Stimulated activated memory B cell treated with anti-CD40 and anti-IgM and Interleukin-4, amounts not matched to agents 10 μg/mL and 1 μg/mL and 100 μg/mL, for 72 hours (primary cell): ENCODE data around the gene ZNF557.
A peak's percentile ranks its signal among the peaks of the same experiment; 100 is the strongest.
"Not testable (repeated sequence)": the region's sequence is repeated elsewhere in the genome, so short reads cannot be mapped to it uniquely, and the experiment has no call there.

Experiments used
- ATAC-seq: fragments of 150-1000 bp; cut with Tn5 transposase; 2 replicates; pipeline ENCODE4 v1.10.0; 2021
- H3K27ac Mint-ChIP-seq: one replicate; pipeline ENCODE4 v1.8.0; 2022; ENCODE audit warnings: mild to moderate bottlenecking, mixed read lengths
- H3K27me3 Mint-ChIP-seq: one replicate; pipeline ENCODE4 v1.8.0; 2022; ENCODE audit warnings: mixed read lengths
- H3K36me3 Mint-ChIP-seq: one replicate; pipeline ENCODE4 v1.8.0; 2022; ENCODE audit warnings: mixed read lengths
- H3K4me1 Mint-ChIP-seq: one replicate; pipeline ENCODE4 v1.8.0; 2022; ENCODE audit warnings: mixed read lengths
- H3K4me3 Mint-ChIP-seq: one replicate; pipeline ENCODE4 v1.8.0; 2022; ENCODE audit warnings: mild to moderate bottlenecking, moderate library complexity, mixed read lengths
- H3K9me3 Mint-ChIP-seq: one replicate; pipeline ENCODE4 v1.8.0; 2022; ENCODE audit warnings: mixed read lengths

ZNF557 gene

DNA sequence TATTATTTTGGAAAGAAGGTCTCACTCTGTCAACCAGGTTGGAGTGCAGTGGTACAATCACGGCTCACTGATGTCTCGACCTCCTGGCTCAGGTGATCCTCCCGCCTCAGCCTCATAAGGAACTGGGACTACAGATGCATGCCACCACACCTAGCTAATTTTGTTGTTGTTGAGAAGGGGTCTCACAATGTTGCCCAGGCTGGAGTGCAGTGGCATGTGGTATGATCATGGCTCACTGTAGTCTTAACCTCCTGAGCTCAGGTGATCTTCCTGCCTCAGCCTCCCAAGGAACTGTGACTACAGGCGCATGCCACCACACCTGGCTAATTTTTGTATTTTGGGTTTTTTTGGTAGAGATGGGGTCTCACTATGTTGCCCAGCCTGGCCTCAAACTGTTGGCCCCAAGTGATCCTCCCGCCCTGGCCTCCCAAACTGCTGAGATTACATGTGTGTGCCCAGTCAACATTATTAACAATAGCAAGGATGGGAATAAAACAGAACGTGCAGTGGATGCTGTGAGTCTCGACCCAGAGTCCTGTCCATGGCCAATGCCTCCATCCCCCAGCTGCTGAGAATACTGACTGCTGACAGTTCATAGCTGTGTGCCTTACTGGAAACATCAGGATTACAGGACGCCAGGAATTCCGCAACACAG, 5.6 kb upstream of the ZNF557 start:
- peaks cover 3% of the 10 kb centered on the region for H3K9me3 Mint-ChIP-seq
- no peaks in the 10 kb centered on the region for H3K27me3 Mint-ChIP-seq
- H3K4me1 Mint-ChIP-seq = peaks cover 3% of the 10 kb centered on the region
- H3K36me3 Mint-ChIP-seq = no peaks in the 10 kb centered on the region
- H3K27ac Mint-ChIP-seq = no peak overlapping the region
- ATAC-seq = no peak
- no peak overlapping the region for H3K4me3 Mint-ChIP-seq

GRCh38 chr19:7067122-7067521, 2.4 kb upstream of the ZNF557 start:
- not testable (repeated sequence) for H3K27ac Mint-ChIP-seq, H3K36me3 Mint-ChIP-seq, H3K9me3 Mint-ChIP-seq, H3K27me3 Mint-ChIP-seq, H3K4me3 Mint-ChIP-seq, ATAC-seq, H3K4me1 Mint-ChIP-seq

- no peak overlapping the region for H3K27ac Mint-ChIP-seq
- peaks cover 13% of the 10 kb centered on the region for H3K4me1 Mint-ChIP-seq
- H3K36me3 Mint-ChIP-seq = peaks cover 12% of the 10 kb centered on the region
- peaks cover 3% of the 10 kb centered on the region for H3K9me3 Mint-ChIP-seq
- H3K27me3 Mint-ChIP-seq = no peaks in the 10 kb centered on the region
- no peak for ATAC-seq
- no peak overlapping the region for H3K4me3 Mint-ChIP-seq
Measured at GRCh38 chr19:7067716-7068115, 1.8 kb upstream of the ZNF557 start.

- H3K27me3 Mint-ChIP-seq = no peaks in the 10 kb centered on the region
- H3K4me3 Mint-ChIP-seq = peak overlapping the region; percentile 96
- peaks cover 3% of the 10 kb centered on the region for H3K9me3 Mint-ChIP-seq
- ATAC-seq = no peak
- peaks cover 14% of the 10 kb centered on the region for H3K4me1 Mint-ChIP-seq
- peak overlapping the region; percentile 97 for H3K27ac Mint-ChIP-seq
- peaks cover 19% of the 10 kb centered on the region for H3K36me3 Mint-ChIP-seq
Measured at GRCh38 chr19:7068599-7068998, 904 bp upstream of the ZNF557 start.

DNA sequence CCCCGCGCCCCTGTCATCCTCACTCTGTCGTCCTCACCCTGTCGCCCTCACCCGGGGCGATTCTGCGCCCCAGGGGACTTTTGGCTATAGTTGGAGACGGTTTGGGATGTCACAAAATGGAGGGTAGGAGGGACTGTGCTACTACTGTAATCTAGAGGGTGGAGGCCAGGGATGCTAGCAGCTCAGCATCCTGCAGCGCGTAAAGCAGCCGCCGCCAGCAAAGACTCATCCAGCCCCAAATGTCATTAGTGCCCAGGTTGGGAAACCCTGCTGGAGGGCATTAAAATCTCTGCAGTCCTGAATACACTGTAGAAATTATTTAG, 362 bp downstream of the ZNF557 start:
- peaks cover 32% of the 10 kb centered on the region for H3K36me3 Mint-ChIP-seq
- no peaks in the 10 kb centered on the region for H3K27me3 Mint-ChIP-seq
- no peak for ATAC-seq
- peaks cover 14% of the 10 kb centered on the region for H3K4me1 Mint-ChIP-seq
- H3K4me3 Mint-ChIP-seq = peak overlapping the region; percentile 96
- peak overlapping the region; percentile 97 for H3K27ac Mint-ChIP-seq
- peaks cover 3% of the 10 kb centered on the region for H3K9me3 Mint-ChIP-seq

DNA sequence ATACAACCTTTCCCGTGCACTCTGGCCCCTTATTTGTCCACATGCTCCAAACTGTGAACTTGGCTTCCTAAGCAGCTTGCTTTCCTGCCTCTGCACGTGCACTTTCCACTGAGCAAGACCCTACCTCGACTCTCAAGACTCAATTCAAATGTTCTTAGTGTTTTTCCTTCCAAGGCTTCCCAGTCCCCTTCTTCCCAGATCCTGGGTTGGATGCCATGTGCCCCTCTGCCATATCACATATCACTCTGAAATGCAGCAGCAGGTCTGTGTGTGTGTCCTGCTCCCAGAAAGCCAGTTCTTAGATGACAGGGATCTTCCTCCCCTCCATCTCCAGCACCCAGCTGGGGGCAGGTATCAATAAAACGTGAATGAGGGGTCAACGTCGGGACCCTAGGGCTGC, 3.0 kb downstream of the ZNF557 start:
- no peak overlapping the region for H3K27ac Mint-ChIP-seq
- no peak for ATAC-seq
- H3K36me3 Mint-ChIP-seq = peaks cover 59% of the 10 kb centered on the region
- H3K9me3 Mint-ChIP-seq = no peaks in the 10 kb centered on the region
- H3K4me3 Mint-ChIP-seq = no peak overlapping the region
- no peaks in the 10 kb centered on the region for H3K27me3 Mint-ChIP-seq
- H3K4me1 Mint-ChIP-seq = peaks cover 14% of the 10 kb centered on the region

DNA sequence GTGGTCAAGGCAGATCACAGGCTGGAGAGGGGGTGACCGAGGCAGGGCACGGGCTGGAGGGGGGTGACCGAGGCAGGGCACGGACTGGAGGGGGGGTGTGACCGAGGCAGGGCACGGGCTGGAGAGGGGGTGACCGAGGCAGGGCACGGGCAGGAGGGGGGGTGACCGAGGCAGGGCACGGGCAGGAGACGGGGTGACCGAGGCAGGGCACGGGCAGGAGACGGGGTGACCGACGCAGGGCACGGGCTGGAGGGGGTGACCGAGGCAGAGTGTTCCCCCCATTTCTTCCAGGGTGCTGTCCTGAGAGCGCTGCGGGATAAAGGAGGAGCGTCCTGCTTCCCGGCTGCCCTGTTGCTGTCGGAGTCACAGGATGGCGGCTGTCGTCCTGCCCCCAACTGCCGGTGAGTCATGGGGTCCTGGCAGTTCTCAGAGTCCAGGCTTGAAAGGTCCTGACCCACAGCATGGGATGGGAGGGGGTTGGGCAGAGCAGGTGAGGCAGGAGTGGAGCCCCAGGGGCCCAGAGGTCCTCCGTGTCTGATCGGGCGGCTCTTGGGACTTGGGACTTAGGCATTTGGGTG, 5.3 kb downstream of the ZNF557 start:
- H3K4me3 Mint-ChIP-seq = no peak overlapping the region
- no peaks in the 10 kb centered on the region for H3K27me3 Mint-ChIP-seq
- peaks cover 81% of the 10 kb centered on the region for H3K36me3 Mint-ChIP-seq
- ATAC-seq = no peak
- H3K27ac Mint-ChIP-seq = no peak overlapping the region
- peaks cover 7% of the 10 kb centered on the region for H3K4me1 Mint-ChIP-seq
- peaks cover 10% of the 10 kb centered on the region for H3K9me3 Mint-ChIP-seq

DNA sequence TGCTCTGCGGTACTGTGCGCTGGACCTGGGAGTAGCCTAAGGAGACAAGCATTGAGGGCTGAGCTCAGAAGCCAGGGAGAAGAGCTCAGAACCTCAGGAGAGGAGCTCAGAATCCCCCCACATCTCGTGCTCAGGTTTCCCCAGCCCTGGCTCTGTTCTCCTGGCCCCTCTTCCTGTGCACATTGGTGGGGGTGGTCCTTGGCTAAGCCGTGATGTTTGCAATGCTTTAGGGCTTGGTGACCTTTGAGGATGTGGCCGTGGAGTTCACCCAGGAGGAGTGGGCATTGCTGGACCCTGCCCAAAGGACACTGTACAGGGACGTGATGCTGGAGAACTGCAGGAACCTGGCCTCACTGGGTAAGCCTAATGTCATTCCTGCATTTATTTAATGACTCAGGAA, 6.6 kb downstream of the ZNF557 start:
- H3K4me1 Mint-ChIP-seq = peaks cover 7% of the 10 kb centered on the region
- ATAC-seq = no peak
- no peak overlapping the region for H3K4me3 Mint-ChIP-seq
- H3K9me3 Mint-ChIP-seq = peaks cover 10% of the 10 kb centered on the region
- no peak overlapping the region for H3K27ac Mint-ChIP-seq
- peaks cover 95% of the 10 kb centered on the region for H3K36me3 Mint-ChIP-seq
- H3K27me3 Mint-ChIP-seq = no peaks in the 10 kb centered on the region

DNA sequence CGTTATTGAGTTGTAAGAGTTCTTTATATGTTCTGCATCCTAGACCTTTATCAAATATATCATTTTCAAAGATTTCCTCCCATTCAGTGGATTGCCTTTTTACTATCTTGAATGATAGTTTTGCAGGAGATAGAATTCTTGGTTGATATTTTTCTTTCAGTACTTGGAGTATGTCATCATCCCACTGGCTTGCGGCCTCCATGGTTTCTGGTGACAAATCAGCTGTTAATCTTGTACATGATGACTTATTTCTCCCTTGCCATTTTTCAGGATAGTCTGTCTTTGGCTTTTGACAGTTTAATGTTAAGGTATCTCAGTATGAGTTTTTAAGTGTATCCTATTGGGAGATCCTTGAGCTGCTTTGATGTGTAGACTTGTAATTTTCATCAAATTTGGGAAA, 8.5 kb downstream of the ZNF557 start:
- no peaks in the 10 kb centered on the region for H3K27me3 Mint-ChIP-seq
- no peaks in the 10 kb centered on the region for H3K4me1 Mint-ChIP-seq
- H3K36me3 Mint-ChIP-seq = peaks cover 99% of the 10 kb centered on the region
- H3K27ac Mint-ChIP-seq = no peak overlapping the region
- peaks cover 15% of the 10 kb centered on the region for H3K9me3 Mint-ChIP-seq
- no peak for ATAC-seq
- no peak overlapping the region for H3K4me3 Mint-ChIP-seq

GRCh38 chr19:7083076-7083956, 13.8 kb downstream of the ZNF557 start:
- Mint-ChIP-seq H3K27me3 (no peaks in the 10 kb centered on the region), H3K36me3 (peaks cover 82% of the 10 kb centered on the region), H3K27ac (no peak overlapping the region), H3K4me1 (no peaks in the 10 kb centered on the region), H3K9me3 (peaks cover 24% of the 10 kb centered on the region), H3K4me3 (no peak overlapping the region)
- ATAC-seq = no peak

DNA sequence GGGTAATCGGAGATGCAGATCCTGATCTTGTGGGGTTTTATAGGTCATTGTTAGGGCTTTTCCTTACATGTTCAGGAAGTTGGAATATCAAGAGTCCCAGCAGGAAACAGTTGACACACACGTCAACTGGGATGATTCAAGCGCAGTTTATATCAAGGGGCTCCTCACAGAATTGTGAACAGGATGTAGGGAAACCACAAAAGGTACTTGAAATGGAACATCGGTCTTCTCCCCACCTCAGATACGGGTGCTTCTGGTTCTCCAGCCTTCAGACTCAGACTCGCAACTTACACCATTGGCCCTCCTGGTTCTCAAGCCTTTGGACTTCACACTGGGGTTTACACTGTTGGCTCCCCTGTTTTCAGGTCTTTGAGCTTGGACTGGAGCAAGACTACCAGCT, 19.5 kb downstream of the ZNF557 start:
- Mint-ChIP-seq H3K27me3 (no peaks in the 10 kb centered on the region), H3K36me3 (peaks cover 36% of the 10 kb centered on the region), H3K4me3 (no peak overlapping the region), H3K27ac (no peak overlapping the region), H3K9me3 (peaks cover 16% of the 10 kb centered on the region), H3K4me1 (no peaks in the 10 kb centered on the region)
- no peak for ATAC-seq

DNA sequence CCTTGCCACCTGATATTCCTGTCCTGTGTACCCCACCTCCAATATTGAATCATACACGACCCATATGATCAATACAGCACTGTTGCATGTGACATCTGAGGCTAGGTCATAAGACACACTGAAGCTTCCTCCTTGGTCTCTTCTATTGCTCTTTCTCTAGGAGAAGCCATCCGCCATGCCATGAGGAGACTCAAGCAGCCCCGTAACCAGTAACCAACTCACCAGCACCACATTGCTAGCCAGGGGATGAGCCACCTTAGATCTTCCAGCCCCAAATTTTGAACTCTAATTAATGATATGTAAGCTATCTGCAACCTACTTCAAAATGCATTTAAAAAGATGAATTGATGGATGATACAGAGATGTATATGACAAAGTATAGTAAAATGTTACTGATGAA, 28.6 kb downstream of the ZNF557 start:
- Mint-ChIP-seq H3K27me3 (no peaks in the 10 kb centered on the region), H3K36me3 (peaks cover 6% of the 10 kb centered on the region), H3K4me1 (peaks cover 15% of the 10 kb centered on the region), H3K27ac (peak overlapping the region; percentile 98), H3K4me3 (peak overlapping the region; percentile 99), H3K9me3 (peaks cover 21% of the 10 kb centered on the region)
- ATAC-seq = no peak

GRCh38 chr19:7098701-7099596, 29.4 kb downstream of the ZNF557 start:
- peak overlapping the region; percentile 98 for H3K27ac Mint-ChIP-seq
- peaks cover 15% of the 10 kb centered on the region for H3K4me1 Mint-ChIP-seq
- ATAC-seq = peak; percentile 96
- peaks cover 21% of the 10 kb centered on the region for H3K9me3 Mint-ChIP-seq
- peaks cover 6% of the 10 kb centered on the region for H3K36me3 Mint-ChIP-seq
- peak overlapping the region; percentile 99 for H3K4me3 Mint-ChIP-seq
- no peaks in the 10 kb centered on the region for H3K27me3 Mint-ChIP-seq

DNA sequence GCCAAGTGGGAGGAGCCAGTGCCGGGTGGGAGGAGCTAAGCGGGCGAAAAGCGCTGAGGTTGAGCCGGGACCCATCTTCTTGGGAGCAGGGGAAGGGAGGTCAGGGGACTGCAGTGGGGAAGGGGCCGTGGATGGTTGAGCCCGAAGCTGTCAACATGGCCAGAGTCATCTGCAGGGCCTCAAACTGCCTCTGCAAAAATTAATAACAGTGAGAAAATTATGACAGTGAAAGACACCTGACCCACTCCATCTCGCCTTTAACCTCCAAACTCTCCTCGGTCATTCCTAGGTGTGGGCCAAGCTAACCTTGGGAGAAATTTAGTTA, 30.1 kb downstream of the ZNF557 start:
- H3K27me3 Mint-ChIP-seq = no peaks in the 10 kb centered on the region
- ATAC-seq = no peak
- H3K36me3 Mint-ChIP-seq = peaks cover 6% of the 10 kb centered on the region
- H3K27ac Mint-ChIP-seq = peak overlapping the region; percentile 98
- peaks cover 21% of the 10 kb centered on the region for H3K9me3 Mint-ChIP-seq
- peak overlapping the region; percentile 99 for H3K4me3 Mint-ChIP-seq
- H3K4me1 Mint-ChIP-seq = peaks cover 15% of the 10 kb centered on the region
